HG02852 (cell line): ENCODE data around the gene DGKA.
"Not testable (repeated sequence)": the region's sequence is repeated elsewhere in the genome, so short reads cannot be mapped to it uniquely, and the experiment has no call there.

ENCODE experiments used
- ATAC-seq: cut with Tn5 transposase; IDR thresholded peaks from one replicate; pipeline ENCODE4 v1.9.1; 2021; ENCODE audit warnings: mild to moderate bottlenecking, moderate library complexity; ENCODE audit not compliant: unreplicated experiment

DGKA gene

DNA sequence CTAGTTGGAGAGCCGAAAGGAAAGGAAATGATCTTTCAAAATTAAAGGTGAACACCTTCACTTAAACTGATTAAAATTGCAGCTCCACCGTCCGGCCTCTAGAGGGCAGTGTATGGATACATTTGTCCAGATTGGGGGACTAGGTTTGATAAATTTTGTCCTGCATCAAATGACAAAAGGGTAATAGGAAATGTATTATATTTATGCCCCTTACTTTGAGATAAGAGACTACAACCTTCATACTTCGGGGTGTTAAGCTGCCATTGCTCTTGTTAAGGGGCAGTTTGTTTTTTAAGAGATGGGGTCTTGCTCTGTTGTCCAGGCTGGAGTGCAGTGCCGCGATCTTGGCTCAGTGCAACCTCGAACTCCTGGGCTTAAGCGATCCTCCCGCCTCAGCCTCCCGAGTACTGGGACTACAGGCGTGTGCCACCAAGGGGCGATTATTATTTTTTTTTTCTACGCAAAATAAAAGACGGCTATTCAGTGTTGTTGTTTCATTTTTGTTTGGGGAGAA, 65.3 kb downstream of the DGKA start:
- no peak for ATAC-seq

- peak; percentile 100 for ATAC-seq
These were observed 66.0 kb downstream of the DGKA start, which contains the start of gene SUOX for GRCh38 chr12:55996715-55997534. Gene SUOX (plus strand): TSS chr12:55997276. CDS start chr12:56002222, 4,946 bp downstream.

DNA sequence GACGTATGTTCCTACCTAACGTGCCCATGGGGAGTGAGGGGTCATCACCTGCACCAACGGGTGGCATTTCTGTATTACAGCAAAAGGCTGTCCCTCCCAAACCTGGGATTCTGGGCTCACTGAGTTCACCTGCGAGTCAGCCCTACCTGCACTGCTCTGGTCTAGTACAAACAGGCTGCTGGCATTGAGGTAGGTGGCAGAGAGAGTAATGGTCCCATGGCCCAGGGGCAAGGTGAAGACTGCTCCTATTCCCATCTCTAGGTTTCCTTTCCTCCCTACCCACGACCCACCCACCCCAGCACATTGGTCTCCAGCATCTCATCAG, 66.5 kb downstream of the DGKA start:
- no peak for ATAC-seq

GRCh38 chr12:55999522-55999921, 68.6 kb downstream of the DGKA start:
- ATAC-seq: not testable (repeated sequence)

- ATAC-seq: not testable (repeated sequence)
These were observed 69.1 kb downstream of the DGKA start for GRCh38 chr12:55999999-56000540.

- ATAC-seq: no peak
These were observed 70.6 kb downstream of the DGKA start for GRCh38 chr12:56001487-56002100.

DNA sequence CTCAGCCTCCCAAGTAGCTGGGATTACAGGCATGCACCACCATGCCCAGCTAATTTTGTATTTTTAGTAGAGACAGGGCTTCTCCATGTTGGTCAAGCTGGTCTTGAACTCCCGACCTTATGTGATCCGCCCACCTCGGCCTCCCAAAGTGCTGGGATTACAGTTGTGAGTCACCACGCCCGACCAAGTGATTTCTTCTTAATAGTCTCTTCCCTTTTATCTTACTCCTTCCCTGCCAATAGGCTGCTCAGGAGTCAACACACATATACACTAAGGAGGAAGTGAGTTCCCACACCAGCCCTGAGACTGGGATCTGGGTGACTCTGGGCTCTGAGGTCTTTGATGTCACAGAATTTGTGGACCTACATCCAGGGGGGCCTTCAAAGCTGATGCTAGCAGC, 72.4 kb downstream of the DGKA start:
- not testable (repeated sequence) for ATAC-seq
